ENCODE results near the gene CHAC2. TPM values are rescaled to one million over a fixed set of nuclear protein-coding genes. Genes with fewer than 3 reads are reported as not detected.
"Not testable (repeated sequence)": the region's sequence is repeated elsewhere in the genome, so short reads cannot be mapped to it uniquely, and the experiment has no call there.

CHAC2 gene
- 1 to 10 TPM; 2.5 to 4.6 (median 3.1) TPM for polyA plus RNA-seq (ENCODE audit: insufficient read length in 10 of 10)
- long read RNA-seq, donor 1: 0 reads
- long read RNA-seq, donor 2, partial matches to known transcripts: 0 of 2 reads
- long read RNA-seq, donor 2, other reads (novel, unspliced or antisense): 0 of 2 reads
- long read RNA-seq, donor 3: 0 reads
- long read RNA-seq, donor 4, partial matches to known transcripts: 0 of 1 reads
- long read RNA-seq, donor 4, other reads (novel, unspliced or antisense): 0 of 1 reads
- long read RNA-seq, donor 5, partial matches to known transcripts: 0 of 2 reads
- long read RNA-seq, donor 5, other reads (novel, unspliced or antisense): 0 of 2 reads
- long read RNA-seq, donor 6: 0 reads
- long read RNA-seq, donor 7: 0 reads
- long read RNA-seq, donor 8, partial matches to known transcripts: 0 of 1 reads
- long read RNA-seq, donor 8, other reads (novel, unspliced or antisense): 0 of 1 reads
- long read RNA-seq, donor 9: 0 reads

GRCh38 chr2:53767405-53768241, at the start of gene CHAC2:
Gene CHAC2 (plus strand): TSS chr2:53767804. CDS start chr2:53767887, 83 bp downstream.
- DNase-seq: peak; percentile 72 to 94 (median 88)

DNA sequence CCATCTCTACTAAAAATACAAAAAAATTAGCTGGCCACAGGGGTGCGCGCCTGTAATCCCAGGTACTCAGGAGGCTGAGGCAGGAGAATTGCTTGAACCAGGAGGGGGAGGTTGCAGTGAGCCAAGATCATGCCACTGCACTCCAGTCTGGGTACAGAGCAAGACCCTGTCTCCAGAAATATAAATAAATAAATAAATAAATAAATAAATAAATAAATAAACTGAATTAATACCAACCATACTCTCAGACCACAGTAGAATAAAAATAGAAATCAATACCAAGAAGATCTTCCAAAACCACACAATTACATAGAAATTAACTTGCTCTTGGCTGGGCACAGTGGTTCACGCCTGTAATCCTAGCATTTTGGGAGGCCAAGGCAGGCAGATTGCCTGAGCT, 46.7 kb upstream of the CHAC2 start:
- not testable (repeated sequence) for DNase-seq

DNA sequence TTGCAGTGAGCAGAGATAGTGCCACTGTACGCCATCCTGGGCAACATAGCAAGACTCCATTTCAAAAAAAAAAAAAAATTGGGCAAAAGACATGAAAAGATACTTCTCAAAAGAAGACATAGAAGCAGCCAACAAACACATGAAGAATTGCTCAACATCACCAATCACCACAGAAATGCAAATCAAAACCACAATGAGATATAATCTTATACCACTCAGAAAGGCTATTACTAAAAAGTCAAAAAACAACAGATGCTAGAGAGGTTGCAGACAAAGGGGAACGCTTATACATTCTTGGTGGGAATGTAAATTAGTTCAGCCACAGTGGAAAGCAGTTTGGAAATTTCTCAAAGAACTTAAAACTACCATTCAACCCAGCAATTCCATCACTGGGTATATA, 43.1 kb upstream of the CHAC2 start:
- peak in 1 of 3 donors; percentile 8 for DNase-seq

GRCh38 chr2:53725662-53726061, 41.9 kb upstream of the CHAC2 start:
- DNase-seq: no peak

- DNase-seq: no peak
Observed at GRCh38 chr2:53727921-53728320, 39.7 kb upstream of the CHAC2 start.

DNA sequence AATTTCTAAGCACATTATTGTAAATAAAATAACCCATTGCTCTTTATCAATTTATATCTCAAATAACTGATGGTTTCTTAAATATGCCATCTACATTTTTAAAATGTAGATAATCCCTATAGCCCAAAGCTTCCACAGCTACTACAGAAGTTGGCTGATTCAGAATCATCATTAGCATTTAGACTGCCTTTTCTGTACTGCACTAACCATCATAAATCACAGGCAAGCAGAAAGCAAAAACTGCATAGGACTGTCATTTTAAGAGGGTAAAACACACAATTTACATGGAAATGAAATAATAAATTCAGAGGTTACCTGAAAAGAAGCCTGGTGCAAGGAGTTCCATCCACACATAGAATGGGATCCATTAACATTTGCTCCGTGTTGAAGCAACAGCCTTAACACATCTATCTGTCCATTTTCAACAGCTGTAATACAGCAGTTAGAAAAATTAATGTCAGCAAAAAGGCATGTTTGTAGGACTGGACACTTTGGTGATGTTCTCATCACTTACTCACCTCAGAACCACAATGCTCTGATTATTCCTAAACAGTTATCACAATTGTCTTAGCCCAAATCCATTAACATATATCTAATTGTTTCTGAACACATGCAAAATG, 38.4 kb upstream of the CHAC2 start:
- no peak for DNase-seq

DNA sequence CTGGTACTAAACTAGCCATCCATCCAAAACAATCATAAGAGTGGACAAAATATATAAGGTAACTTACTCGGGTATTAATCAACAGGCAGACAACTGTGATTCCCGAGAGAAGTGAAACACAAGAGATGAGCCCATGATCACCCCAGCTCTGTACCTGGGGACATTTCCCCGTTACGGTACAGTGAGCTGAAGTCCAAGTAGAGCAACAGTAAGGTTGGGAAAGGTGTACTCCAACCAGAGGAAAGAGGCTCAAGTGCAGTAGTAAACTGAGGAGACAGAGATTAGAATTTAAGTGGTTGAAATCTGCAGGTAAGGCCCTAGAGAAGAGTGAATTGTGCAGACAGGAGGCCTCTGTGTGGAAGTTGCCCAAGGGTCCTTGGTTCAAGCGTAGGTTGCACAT, 30.5 kb upstream of the CHAC2 start:
- no peak for DNase-seq

DNA sequence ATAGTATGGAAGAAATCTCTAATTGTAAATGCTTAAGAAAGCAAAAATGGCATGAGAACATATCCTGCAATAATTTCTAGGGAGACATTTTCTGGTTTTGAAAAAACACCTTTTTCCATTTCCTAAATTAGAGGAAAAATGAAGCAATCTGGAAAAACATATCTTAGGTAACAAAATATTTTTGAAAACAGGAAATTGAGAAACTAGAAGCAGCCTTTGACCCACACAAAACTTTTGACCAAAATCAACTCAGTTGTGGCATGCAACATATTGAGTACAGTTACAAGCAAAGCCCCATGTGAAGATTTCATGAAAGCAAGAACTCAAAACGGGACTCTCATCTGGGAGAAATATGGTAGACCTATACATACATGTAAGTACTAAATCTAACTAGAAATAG, 28.6 kb upstream of the CHAC2 start:
- DNase-seq: no peak

DNA sequence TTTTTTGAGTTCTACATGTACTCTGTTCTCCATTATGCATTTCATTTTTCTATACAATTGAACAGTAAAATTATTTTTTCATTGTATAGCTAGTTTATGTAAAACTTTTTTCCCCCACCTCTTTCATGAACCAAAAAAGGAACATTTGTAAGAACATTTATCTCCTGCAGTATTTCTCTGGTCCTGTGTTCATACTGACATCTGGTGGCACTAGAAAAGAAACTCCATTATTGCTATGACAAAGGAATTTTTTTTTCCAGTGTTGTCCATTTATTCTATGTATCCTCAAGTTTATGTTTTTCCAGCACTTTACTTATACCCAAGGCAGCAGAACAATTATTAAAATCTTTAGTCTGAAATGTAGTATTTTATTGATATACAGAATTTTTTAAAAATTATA, 27.4 kb upstream of the CHAC2 start:
- peak in 2 of 3 donors; percentile 10 to 43 for DNase-seq

DNA sequence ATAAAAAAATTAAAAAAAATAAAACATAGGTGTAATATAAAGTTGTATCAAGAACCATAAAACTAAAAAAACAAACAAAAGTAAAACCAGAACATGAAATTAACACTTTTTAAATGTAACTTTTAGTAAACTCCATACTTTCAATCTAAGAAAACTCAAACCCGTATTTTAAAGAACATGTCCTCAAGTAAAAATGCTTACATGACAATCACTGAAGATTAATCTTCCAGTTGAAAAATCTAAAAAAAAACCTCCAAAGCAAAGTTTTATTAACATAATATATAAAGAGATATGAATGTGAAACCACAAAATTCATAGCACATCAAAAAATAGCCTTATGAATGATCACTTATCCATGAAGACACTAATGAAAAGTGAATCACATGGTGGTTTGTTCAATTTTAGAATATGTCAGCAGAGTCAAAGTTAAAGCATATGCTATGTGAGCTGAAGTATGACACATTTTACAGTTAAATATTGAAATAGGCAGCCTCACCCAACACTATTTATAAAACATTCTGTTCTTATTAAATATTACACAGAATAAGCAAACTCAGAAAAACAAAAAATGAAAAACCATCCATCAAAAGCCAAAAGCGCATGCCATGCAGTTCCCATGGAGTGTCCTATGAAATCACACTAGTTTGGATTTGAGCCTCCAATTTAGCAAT, 23.1 kb upstream of the CHAC2 start:
- DNase-seq: no peak

GRCh38 chr2:53750041-53750768, 17.4 kb upstream of the CHAC2 start:
- DNase-seq: peak in 2 of 3 donors; percentile 21 to 59

- no peak for DNase-seq
Observed at GRCh38 chr2:53751728-53752127, 15.9 kb upstream of the CHAC2 start.

- DNase-seq: no peak
Observed at GRCh38 chr2:53752385-53752784, 15.2 kb upstream of the CHAC2 start.

DNA sequence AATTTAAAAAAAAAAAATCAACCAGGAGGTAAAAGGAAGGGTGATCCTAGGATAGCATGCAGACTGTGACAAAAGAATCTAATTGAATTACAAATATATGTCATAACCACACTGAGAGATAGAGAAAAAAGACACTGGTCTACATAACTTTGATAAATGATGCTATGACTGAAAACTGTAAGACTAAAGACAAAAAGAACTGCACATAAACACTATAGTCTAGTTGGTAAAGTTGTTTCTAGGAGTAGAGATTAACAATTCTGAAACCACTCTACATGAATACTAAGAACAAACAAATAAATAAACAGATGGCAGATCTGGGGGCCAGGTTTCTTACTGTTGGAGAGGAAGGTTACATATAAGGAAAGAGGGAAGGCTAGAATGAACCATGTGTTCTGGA, 14.6 kb upstream of the CHAC2 start:
- no peak for DNase-seq

DNA sequence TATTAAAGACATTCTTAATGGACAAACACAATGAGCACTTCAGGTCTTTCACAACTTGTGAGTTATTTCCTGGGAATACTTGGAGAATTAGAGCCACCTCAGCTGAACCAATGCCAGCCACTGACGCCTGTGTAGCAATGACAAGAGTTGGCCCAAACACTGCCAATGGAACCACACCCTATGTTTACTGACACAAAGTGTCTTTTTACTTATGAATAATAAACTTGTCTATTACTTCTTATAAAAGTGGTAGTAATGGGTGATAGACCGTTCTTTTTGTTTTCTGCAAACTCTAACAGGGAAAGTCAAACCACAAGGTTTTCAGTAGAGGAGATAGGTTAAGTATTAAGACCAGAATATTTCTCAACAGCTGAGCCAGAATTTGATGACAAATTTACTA, 12.5 kb upstream of the CHAC2 start:
- DNase-seq: no peak

DNA sequence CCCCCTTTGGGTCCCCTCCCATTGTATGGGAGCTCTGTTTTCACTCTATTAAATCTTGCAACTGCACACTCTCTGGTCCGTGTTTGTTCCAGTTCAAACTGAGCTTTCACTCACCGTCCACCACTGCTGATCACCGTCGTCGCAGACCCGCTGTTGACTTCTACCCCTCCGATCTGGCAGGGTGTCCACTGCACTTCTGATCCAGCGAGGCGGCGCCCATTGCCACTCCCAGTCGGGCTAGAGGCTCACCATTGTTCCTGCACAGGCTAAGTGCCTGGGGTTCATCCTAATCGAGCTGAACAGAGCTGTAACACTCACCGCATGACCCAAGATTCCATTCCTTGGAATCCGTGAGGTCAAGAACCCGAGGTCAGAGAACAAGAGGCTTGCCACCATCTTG, 11.0 kb upstream of the CHAC2 start:
- DNase-seq: no peak

DNA sequence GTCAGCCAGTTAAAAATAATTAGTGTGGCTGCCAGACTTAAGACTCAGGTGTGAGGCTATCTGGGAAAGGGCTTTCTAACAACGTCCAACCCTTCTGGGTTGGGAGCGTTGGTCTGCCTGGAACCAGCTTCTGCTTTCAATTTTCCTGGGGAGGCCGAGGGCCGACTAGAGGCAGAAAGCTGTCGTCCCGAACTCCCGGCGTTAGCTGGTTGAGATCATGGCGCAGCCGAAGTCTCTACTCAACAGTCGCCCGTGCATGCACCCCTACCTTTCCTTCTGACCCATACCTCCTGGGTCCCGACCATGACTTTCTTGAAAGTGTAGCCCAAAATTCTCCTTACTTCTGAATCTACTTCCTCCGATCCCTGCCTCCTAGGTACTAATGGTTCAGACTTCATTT, 10.4 kb upstream of the CHAC2 start:
- DNase-seq: not testable (repeated sequence)

DNA sequence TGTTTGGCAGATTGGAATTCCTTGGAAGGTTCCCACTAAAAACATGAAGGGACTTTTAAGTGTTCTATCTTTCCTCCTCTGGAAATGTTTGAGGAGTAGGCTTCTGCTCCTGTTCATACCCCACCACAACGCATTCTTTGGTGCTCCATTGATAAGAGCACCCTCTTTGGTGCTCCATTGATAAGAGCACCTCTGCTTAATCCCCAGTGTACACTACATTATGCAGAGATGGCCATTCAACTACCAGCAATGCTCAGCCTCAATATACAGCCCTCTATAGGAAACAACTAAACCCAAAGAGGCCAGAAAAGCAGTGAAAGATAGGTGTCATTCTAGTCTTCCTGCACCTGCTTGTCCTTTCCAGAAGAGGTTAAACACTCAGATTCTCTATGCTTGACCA, 1.8 kb upstream of the CHAC2 start:
- no peak for DNase-seq

DNA sequence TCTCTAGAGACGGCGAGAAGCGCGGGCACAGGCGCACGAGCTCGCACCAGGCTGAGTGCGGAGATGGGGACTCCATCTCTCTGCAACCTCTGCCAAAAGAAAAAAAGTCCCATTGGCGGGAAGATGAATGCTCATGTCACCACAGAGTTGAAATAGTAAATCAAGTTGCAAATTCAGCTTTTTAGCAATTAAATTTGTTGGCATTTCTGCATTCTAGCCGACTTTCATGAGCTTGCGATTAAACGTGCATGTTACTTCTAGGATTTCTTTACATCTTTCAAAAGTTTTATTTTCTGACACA, 588 bp downstream of the CHAC2 start:
- DNase-seq: no peak

DNA sequence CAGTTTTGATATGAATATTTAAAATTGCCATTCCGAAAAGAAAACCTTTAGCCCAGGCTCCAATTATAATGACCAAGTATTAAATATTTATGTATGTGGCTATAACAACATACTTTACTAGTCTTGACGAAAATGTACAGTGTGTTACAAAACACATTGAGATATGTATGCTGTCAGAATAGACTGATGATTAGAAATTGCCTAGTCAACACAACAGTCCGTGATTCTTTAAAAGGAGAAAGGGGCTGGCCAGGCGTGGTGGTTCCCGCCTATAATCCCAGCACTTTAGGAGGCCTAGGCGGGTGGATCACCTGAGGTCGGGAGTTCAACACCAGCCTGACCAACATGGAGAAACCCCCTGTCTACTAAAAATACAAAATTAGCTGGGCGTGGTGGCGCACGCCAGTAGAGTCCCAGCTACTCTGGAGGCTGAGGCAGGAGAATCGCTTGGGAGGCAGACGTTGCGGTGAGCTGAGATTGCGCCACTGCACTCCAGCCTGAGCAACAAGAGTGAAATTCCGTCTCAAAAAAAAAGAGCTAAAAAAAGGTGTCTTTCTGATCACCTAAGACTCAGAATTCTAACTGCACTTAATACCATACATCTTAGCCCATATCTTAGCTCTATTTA, 1.8 kb downstream of the CHAC2 start:
- DNase-seq: no peak

- DNase-seq: no peak
Observed at GRCh38 chr2:53770264-53770663, 2.7 kb downstream of the CHAC2 start.

Measured in muscle of back (tissue), 13 donors.